Occipital lobe (tissue), 1 donor: ENCODE results near the gene KIF19. TPM values are rescaled to one million over a fixed set of nuclear protein-coding genes. Genes with fewer than 3 reads are reported as not detected.

Source experiments
- total RNA-seq: library from RNA; depleted of rRNA; stranded (reverse); fragments of >200 nt; gene quantifications from one replicate; pipeline ENCODE4 v1.2.3, GENCODE V29; 2014

The KIF19 gene
- total RNA-seq, 1 donor from 2014 or later: not detected

Other genes starting within 250 kb of the KIF19 start
- 4,341 TPM for gene RPL38, start 122.5 kb upstream of the KIF19 start, total RNA-seq
- gene TTYH2, start 112.7 kb upstream of the KIF19 start, total RNA-seq: 8.3 TPM
- not detected for gene DNAI2, start 52.0 kb upstream of the KIF19 start, total RNA-seq
- gene BTBD17, start 35.6 kb downstream of the KIF19 start, total RNA-seq: 4.5 TPM
- not detected for gene GPR142, start 41.3 kb downstream of the KIF19 start, total RNA-seq
- 10.0 TPM for gene GPRC5C, start 105.9 kb downstream of the KIF19 start, total RNA-seq
- gene CD300A, start 140.4 kb downstream of the KIF19 start, total RNA-seq: 3.3 TPM
- gene CD300LB, start 205.2 kb downstream of the KIF19 start, total RNA-seq: not detected
- gene CD300C, start 219.9 kb downstream of the KIF19 start, total RNA-seq: 0.31 TPM
- not detected for gene CD300H, start 241.3 kb downstream of the KIF19 start, total RNA-seq